Sigmoid colon (tissue), 7 donors: ENCODE data around the gene CLDN14. TPM values are rescaled to one million over a fixed set of nuclear protein-coding genes. Genes with fewer than 3 reads are reported as not detected.

ENCODE experiments used
- DNase-seq: peaks from one replicate; pipeline ENCODE4 v3.0.0-alpha.2; 2019
- H3K27ac ChIP-seq, 4 donors: fragments of 200-600 bp; sonication (generic); one replicate each; pipeline ENCODE4 v1.5.1; 2016 to 2019; ENCODE audit warnings: mild to moderate bottlenecking in 1 of 4
- H3K27me3 ChIP-seq, 3 donors: fragments of 200-600 bp; sonication (generic); one replicate each; pipeline ENCODE4 v1.5.1; 2019; ENCODE audit warnings: mild to moderate bottlenecking in 1 of 3
- H3K36me3 ChIP-seq, 4 donors: fragments of 200-600 bp; sonication (generic); one replicate each; pipeline ENCODE4 v1.5.1; 2016 to 2019
- H3K4me1 ChIP-seq, 4 donors: fragments of 200-600 bp; sonication (generic); one replicate each; pipeline ENCODE4 v1.5.1; 2017 to 2019
- H3K4me3 ChIP-seq, 4 donors: fragments of 200-600 bp; sonication (generic); one replicate each; pipeline ENCODE4 v1.5.1; 2017 to 2019; ENCODE audit warnings: mild to moderate bottlenecking in 2 of 4, moderate library complexity in 1 of 4
- H3K9me3 ChIP-seq, 4 donors: fragments of 200-600 bp in 3 of 4; sonication (generic) in 3 of 4; one replicate each; pipeline versions ENCODE4 v1.5.1 to v1.6.1; 2013 to 2019
- EP300 ChIP-seq, 4 donors: sonication (generic); formaldehyde crosslinking; IDR thresholded peaks; one replicate each; pipeline ENCODE4 v1.6.1; 2017; ENCODE audit warnings: antibody characterized with exemption in 4 of 4
- POLR2A ChIP-seq, 2 donors: fragments of 450-650 bp; IDR thresholded peaks; one replicate each; pipeline ENCODE4 v1.6.1; 2016; ENCODE audit warnings: antibody characterized with exemption in 2 of 2, mild to moderate bottlenecking in 2 of 2, moderate library complexity in 2 of 2
- POLR2AphosphoS5 ChIP-seq, 4 donors: sonication (generic); formaldehyde crosslinking; IDR thresholded peaks; one replicate each; pipeline ENCODE4 v1.6.1; 2017; ENCODE audit warnings: antibody characterized with exemption in 4 of 4
- WGBS, 2 donors: extraction: QIAGEN DNeasy Blood & Tissue Kit; methylation state at CpG; one replicate each; pipeline ENCODE4 v1.1.7; 2013; 5-methylcytosine and 5-hydroxymethylcytosine counted together
- intact Hi-C: fragments of 100-400 bp; cut with DNase I; formaldehyde crosslinking; loops from one replicate; pipeline ENCODE4 v1.15.1; 2023
- polyA plus RNA-seq, 3 donors: library from polyadenylated mRNA; stranded (reverse); fragments of 200-250 nt; gene quantifications; one replicate each; pipeline ENCODE4 v1.2.3, GENCODE V29; 2013
- total RNA-seq, 4 donors: library from RNA; depleted of rRNA; stranded (reverse); fragments of >200 nt; gene quantifications; one replicate each; pipeline ENCODE4 v1.1.0, GENCODE V29; 2016
- TF ChIP-seq, protein P1 (sequence below), 4 experiments: fragments of 450-650 bp in 3 of 4; fragments of 200-600 bp in 1 of 4; IDR thresholded peaks; one replicate each; pipeline ENCODE4 v1.5.1; 2016 to 2019; ENCODE audit warnings: antibody characterized with exemption in 4 of 4, mild to moderate bottlenecking in 3 of 4, moderate library complexity in 2 of 4
- donor health status: healthy with polysubstance abuse.
- donor health status: Bipolar disorder and iron deficiency.
- donor health status: healthy.

Gene CLDN14
- total and polyA plus RNA-seq, 7 donors: 1.3 TPM; not detected in 6

DNA sequence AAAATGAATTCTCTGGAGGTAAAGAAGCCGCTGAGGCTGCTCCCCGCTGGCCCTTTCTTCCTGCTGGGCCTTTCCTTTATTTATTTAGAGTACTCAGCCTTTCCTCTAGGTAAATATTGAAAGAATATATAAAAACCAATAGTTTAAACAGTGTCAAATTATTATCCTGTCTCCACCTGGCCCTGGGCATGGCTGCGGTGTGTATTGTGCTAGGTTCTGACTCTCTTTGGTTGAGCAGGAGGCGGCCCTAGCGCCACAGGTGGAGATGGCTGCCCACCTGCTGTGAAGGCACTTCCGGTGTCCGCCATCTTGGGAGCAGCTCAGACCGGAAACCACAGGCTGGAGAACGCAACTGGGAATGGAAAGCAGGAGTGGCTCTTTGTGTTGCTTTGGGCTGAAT lies 29.0 kb upstream of the CLDN14 start:
- intact Hi-C loops: no loop called here
- H3K27ac ChIP-seq: no peak overlapping the region
- H3K27me3 ChIP-seq: no peaks in the 10 kb centered on the region
- TF ChIP-seq EP300 (IDR thresholded peaks at IDR 0.05) (no peak), POLR2A (IDR thresholded peaks at IDR 0.05) (no peak), POLR2AphosphoS5 (IDR thresholded peaks at IDR 0.05) (no peak)
- TF ChIP-seq, protein P1, sequence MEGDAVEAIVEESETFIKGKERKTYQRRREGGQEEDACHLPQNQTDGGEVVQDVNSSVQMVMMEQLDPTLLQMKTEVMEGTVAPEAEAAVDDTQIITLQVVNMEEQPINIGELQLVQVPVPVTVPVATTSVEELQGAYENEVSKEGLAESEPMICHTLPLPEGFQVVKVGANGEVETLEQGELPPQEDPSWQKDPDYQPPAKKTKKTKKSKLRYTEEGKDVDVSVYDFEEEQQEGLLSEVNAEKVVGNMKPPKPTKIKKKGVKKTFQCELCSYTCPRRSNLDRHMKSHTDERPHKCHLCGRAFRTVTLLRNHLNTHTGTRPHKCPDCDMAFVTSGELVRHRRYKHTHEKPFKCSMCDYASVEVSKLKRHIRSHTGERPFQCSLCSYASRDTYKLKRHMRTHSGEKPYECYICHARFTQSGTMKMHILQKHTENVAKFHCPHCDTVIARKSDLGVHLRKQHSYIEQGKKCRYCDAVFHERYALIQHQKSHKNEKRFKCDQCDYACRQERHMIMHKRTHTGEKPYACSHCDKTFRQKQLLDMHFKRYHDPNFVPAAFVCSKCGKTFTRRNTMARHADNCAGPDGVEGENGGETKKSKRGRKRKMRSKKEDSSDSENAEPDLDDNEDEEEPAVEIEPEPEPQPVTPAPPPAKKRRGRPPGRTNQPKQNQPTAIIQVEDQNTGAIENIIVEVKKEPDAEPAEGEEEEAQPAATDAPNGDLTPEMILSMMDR (IDR thresholded peaks at IDR 0.05): no peak
- H3K9me3 ChIP-seq: no peaks in the 10 kb centered on the region
- H3K4me3 ChIP-seq: no peak overlapping the region
- H3K4me1 ChIP-seq: peaks cover 0 to 4% (median 0%) of the 10 kb centered on the region in 4 donors
- 81 to 86% methylated on average over 9 of the region's 9 CpGs for WGBS, 2 donors
- H3K36me3 ChIP-seq: no peaks in the 10 kb centered on the region
- no peak for DNase-seq

DNA sequence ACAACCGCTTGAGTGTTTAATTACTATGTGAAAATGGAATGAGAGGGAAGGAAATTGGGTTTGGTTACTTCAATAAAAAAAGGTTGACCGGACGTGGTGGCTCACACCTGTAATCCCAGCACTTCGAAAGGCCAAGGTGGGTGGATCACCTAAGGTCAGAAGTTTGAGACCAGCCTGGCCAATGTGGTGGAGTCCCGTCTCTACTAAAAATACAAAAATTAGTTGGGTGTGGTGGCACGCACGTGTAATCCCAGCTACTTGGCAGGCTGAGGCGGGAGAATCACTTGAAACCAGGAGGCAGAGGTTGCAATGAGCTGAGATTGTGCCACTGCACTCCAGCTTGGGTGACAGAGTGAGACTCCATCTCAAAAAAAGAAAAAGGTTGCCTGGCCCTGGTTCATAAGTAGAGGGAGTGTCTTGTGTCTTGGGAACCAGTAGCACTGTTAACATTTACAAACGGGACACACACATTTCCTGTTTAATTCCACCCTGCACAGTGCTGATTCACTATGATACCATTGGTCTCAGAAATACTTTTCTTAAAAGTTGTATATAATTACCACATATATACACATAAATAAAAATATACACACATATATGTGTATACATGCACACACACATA lies 27.6 kb upstream of the CLDN14 start:
- peaks cover 0 to 4% (median 0%) of the 10 kb centered on the region in 4 donors for H3K4me1 ChIP-seq
- H3K27ac ChIP-seq: no peak overlapping the region
- H3K4me3 ChIP-seq: no peak overlapping the region
- no peaks in the 10 kb centered on the region for H3K9me3 ChIP-seq
- DNase-seq: no peak
- H3K36me3 ChIP-seq: no peaks in the 10 kb centered on the region
- intact Hi-C loops: no loop called here
- 45 to 68% methylated on average over 9 of the region's 9 CpGs for WGBS, 2 donors
- no peaks in the 10 kb centered on the region for H3K27me3 ChIP-seq
- TF ChIP-seq POLR2AphosphoS5 (IDR thresholded peaks at IDR 0.05) (no peak), POLR2A (IDR thresholded peaks at IDR 0.05) (no peak), EP300 (IDR thresholded peaks at IDR 0.05) (no peak)
- TF ChIP-seq, protein P1 (IDR thresholded peaks at IDR 0.05): no peak

DNA sequence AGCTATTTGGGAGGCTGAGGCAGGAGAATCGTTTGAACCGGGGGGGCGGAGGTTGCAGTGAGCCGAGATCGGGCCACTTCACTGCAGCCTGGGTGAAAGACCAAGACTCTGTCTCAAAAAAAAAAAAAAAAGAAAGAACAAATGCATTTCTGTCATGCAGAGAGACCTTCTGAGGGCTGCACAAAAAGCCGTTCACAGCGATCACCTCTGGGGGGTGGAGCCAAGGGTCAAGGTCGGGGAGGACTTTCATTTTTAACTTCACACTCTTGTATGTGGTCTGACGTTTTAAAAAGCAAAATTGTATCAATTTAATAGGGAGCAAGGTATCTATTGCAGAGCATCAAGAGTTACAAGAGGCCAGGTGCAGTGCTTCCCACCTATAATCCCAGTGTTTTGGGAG lies 26.6 kb upstream of the CLDN14 start:
- intact Hi-C loops: no loop called here
- TF ChIP-seq, protein P1 (IDR thresholded peaks at IDR 0.05): no peak
- no peak for TF ChIP-seq EP300 (IDR thresholded peaks at IDR 0.05)
- TF ChIP-seq POLR2AphosphoS5 (IDR thresholded peaks at IDR 0.05): no peak
- no peak for TF ChIP-seq POLR2A (IDR thresholded peaks at IDR 0.05)

DNA sequence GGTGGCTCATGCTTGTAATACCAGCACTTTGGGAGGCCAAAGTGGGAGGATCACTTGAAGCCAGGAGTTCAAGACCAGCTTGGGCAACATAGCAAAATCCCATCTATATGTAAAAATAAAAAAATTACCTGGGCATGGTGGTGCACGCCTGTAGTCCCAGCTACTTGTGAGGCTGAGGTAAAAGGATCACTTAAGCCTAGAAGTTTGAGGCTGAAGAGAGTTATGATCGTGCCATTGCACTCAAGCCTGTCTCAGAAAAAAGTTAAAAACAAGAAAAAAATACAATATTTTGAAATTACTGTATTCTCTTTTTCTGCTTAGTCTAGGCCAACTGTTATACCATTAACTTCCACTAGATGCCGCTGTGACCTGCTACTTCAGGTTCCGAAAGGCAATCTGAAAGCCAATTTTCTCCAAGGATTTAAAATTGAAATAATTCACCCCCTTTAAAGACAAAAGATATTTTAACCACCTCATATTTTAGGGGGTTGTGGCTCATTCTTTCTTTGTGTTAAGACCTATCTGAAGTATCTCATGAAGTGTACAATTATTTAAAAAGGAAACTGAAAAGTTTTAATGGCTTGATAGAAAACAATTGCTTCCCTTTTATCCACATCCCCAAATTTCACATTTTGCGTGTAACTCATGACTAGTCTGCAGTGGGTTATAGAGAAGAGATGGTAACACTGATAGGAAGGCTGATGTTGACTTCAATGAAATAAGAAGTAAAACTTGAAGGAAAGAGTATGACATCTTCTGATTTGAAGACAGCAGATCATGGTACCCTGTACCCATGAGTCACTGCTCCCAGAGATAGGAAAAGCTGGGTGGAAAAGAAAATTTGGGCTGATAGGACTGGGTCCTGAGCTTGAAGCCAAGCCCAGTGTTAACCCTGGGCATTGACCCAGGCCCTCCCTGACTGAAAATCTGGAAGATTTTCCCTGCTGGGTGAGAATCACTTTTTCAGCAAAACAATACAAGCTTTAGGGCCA lies 24.4 kb upstream of the CLDN14 start:
- Histone ChIP-seq H3K27ac (no peak overlapping the region), H3K4me1 (peaks cover 0 to 4% (median 0%) of the 10 kb centered on the region in 4 donors), H3K36me3 (no peaks in the 10 kb centered on the region), H3K9me3 (no peaks in the 10 kb centered on the region), H3K4me3 (no peak overlapping the region), H3K27me3 (no peaks in the 10 kb centered on the region)
- WGBS, 2 donors: 30 to 33% methylated on average over 5 of the region's 5 CpGs
- intact Hi-C loops: loop anchor here (1.0 kb wide), 1 partner anchor 423 kb away; no protein-coding TSS in a partner anchor
- DNase-seq: no peak
- TF ChIP-seq, protein P1 (IDR thresholded peaks at IDR 0.05): peak; percentile 27 to 93 (median 79)
- no peak for TF ChIP-seq POLR2AphosphoS5 (IDR thresholded peaks at IDR 0.05)
- no peak for TF ChIP-seq EP300 (IDR thresholded peaks at IDR 0.05)

More for the DNA sequence above, 26.6 kb upstream of the CLDN14 start:
- Histone ChIP-seq H3K27ac (no peak overlapping the region), H3K4me3 (no peak overlapping the region), H3K4me1 (peaks cover 0 to 4% (median 0%) of the 10 kb centered on the region in 4 donors), H3K9me3 (no peaks in the 10 kb centered on the region), H3K36me3 (no peaks in the 10 kb centered on the region), H3K27me3 (no peaks in the 10 kb centered on the region)
- DNase-seq: no peak
- WGBS, 2 donors: 70 to 77% methylated on average over 9 of the region's 9 CpGs
